Nephron progenitor cell (in vitro differentiated cells): Measurements from ENCODE around the gene RNF207.
A peak's percentile ranks its signal among the peaks of the same experiment; 100 is the strongest.

ENCODE experiments used
- DNase-seq: peaks from one replicate; pipeline ENCODE4 v3.0.0; 2021
- H3K27ac Mint-ChIP-seq: 2 replicates; pipeline ENCODE4 v1.8.0; 2021; ENCODE audit warnings: mild to moderate bottlenecking, moderate library complexity, mixed read lengths
- H3K27me3 Mint-ChIP-seq: 2 replicates; pipeline ENCODE4 v1.8.0; 2021; ENCODE audit warnings: mild to moderate bottlenecking, low read depth, mixed read lengths; ENCODE audit not compliant: poor library complexity
- H3K36me3 Mint-ChIP-seq: 2 replicates; pipeline ENCODE4 v1.8.0; 2021; ENCODE audit warnings: low read depth, mixed read lengths
- H3K4me1 Mint-ChIP-seq: 2 replicates; pipeline ENCODE4 v1.8.0; 2021; ENCODE audit warnings: mixed read lengths
- H3K4me3 Mint-ChIP-seq: 2 replicates; pipeline ENCODE4 v1.8.0; 2021; ENCODE audit warnings: mild to moderate bottlenecking, moderate library complexity, mixed read lengths
- H3K9me3 Mint-ChIP-seq: 2 replicates; pipeline ENCODE4 v1.8.0; 2021; ENCODE audit warnings: mild to moderate bottlenecking, moderate library complexity, mixed read lengths
- TF ChIP-seq, protein P1 (sequence below): fragments of 200-600 bp; sonication (generic); IDR thresholded peaks from 2 replicates; pipeline ENCODE4 v1.5.0; 2021; ENCODE audit warnings: antibody characterized with exemption

Gene RNF207

DNA sequence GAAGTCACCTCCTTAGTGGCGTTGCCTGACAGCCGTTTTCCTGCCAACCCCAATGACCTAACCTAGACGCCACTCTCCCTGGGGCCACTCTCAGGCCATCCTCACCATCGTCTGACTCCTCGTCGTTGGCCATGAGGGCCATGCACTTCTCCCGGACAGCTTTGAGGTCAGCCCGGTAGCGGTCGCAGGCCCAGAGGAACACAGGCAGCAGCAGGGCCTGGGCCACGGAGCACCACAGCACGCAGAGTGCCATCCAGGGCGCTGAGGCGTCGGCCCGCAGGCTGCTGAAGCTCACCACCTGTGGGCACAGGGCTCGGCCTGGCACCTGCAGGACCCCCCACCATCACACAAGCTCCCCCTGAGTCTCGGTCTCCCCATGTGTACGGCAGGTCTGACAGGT lies 45.3 kb downstream of the RNF207 start:
- H3K27me3 Mint-ChIP-seq: peaks cover 74% of the 10 kb centered on the region
- H3K4me1 Mint-ChIP-seq: peaks cover 5% of the 10 kb centered on the region
- DNase-seq: no peak
- H3K36me3 Mint-ChIP-seq: no peaks in the 10 kb centered on the region
- no peak overlapping the region for H3K27ac Mint-ChIP-seq
- H3K9me3 Mint-ChIP-seq: no peaks in the 10 kb centered on the region
- TF ChIP-seq, protein P1, sequence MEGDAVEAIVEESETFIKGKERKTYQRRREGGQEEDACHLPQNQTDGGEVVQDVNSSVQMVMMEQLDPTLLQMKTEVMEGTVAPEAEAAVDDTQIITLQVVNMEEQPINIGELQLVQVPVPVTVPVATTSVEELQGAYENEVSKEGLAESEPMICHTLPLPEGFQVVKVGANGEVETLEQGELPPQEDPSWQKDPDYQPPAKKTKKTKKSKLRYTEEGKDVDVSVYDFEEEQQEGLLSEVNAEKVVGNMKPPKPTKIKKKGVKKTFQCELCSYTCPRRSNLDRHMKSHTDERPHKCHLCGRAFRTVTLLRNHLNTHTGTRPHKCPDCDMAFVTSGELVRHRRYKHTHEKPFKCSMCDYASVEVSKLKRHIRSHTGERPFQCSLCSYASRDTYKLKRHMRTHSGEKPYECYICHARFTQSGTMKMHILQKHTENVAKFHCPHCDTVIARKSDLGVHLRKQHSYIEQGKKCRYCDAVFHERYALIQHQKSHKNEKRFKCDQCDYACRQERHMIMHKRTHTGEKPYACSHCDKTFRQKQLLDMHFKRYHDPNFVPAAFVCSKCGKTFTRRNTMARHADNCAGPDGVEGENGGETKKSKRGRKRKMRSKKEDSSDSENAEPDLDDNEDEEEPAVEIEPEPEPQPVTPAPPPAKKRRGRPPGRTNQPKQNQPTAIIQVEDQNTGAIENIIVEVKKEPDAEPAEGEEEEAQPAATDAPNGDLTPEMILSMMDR: no peak
- no peak overlapping the region for H3K4me3 Mint-ChIP-seq

DNA sequence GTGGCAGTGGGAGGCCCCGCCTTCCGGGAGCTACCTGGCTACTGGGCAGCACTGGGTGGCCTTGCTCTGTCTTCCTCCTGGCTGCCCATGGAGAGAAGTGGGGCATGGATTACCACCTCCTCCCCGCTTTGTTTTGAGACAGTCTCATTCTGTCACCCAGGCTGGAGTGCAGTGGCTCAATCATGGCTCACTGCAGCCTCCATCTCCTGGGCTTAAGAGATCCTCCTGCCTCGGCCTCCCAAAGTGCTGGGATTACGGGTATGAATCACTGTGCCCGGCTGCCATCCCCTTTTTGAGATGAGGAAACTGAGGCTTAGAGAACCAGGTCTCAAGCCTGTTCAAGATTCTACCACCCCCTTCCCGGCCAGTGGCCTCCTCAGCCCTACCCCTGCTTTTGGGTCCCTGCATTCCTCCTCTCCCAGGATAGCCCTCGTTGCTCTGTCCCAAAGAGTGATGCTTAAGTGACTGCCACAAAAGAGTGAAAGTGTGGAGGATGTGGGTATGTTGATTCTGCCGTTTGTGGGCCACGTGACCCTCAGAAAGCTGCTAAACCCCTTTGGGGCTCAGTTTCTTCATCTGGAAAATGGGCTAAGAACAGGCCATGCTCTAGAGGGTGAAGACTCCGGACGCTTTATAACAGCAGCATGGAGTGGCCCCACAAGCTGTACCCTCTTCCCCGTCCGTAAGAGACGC lies 45.9 kb downstream of the RNF207 start:
- Mint-ChIP-seq H3K27ac (no peak overlapping the region), H3K27me3 (peaks cover 72% of the 10 kb centered on the region), H3K36me3 (no peaks in the 10 kb centered on the region), H3K4me3 (no peak overlapping the region), H3K9me3 (no peaks in the 10 kb centered on the region), H3K4me1 (peaks cover 4% of the 10 kb centered on the region)
- TF ChIP-seq, protein P1: no peak
- no peak for DNase-seq

DNA sequence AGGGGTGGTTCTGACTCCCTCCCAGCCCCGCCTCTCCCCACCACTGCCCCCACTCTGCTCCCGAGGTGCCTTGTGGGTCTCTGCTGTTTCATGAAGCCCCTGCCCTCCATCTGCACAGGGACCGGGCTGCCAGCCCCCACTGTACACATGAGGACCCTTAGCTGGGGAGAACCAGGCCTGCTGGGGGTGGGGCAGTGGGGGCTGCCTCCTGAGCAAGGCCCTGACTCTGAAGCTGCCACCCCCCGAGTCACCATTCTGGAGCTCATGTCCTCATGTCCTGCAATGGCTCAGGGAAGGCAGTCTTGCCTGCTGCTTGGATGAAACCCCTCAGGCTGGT lies 46.4 kb downstream of the RNF207 start:
- H3K4me1 Mint-ChIP-seq: peaks cover 5% of the 10 kb centered on the region
- H3K27ac Mint-ChIP-seq: no peak overlapping the region
- no peaks in the 10 kb centered on the region for H3K36me3 Mint-ChIP-seq
- H3K27me3 Mint-ChIP-seq: peaks cover 72% of the 10 kb centered on the region
- DNase-seq: no peak
- no peak overlapping the region for H3K4me3 Mint-ChIP-seq
- H3K9me3 Mint-ChIP-seq: no peaks in the 10 kb centered on the region
- TF ChIP-seq, protein P1: no peak

DNA sequence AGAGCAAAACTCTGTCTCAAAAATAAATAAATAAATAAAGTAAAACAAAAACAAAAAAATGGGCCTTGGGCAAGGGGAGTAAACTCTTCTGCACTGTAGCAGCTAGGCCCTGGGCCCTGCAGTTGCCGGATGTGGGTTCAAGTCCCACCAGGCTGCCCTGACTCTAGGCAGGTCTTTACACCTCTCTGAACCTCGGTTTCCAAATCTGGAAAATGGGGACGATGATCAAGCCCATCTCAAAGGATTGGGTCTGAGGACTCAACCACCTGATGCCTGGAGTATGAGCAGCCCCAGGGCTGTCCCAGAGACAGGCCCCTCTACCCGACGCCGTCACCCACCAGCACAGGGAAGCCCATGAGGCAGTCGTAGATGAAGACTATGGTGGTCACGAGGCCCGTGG lies 47.5 kb downstream of the RNF207 start:
- peaks cover 70% of the 10 kb centered on the region for H3K27me3 Mint-ChIP-seq
- TF ChIP-seq, protein P1: no peak
- DNase-seq: no peak
- H3K27ac Mint-ChIP-seq: no peak overlapping the region
- peaks cover 5% of the 10 kb centered on the region for H3K4me1 Mint-ChIP-seq
- H3K9me3 Mint-ChIP-seq: no peaks in the 10 kb centered on the region
- no peaks in the 10 kb centered on the region for H3K36me3 Mint-ChIP-seq
- H3K4me3 Mint-ChIP-seq: no peak overlapping the region

DNA sequence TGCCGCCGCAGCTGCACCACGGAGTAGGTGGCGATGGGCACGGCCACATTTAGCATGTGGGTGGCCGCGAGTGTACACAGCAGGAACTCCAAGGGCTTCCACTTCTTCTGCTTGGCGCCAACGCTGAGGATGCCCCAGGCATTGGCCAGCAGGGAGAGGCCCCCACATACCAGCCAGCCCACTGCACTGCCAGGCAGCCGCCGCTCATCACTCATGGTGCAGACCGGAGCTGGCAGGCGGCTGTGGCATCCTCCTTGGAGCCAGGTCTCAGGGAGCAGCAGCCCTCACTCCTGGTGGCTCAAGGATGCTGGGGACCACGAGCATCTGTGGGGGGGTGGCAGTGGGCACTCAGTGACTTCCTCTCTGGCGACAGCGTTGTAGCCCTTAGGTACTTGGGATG lies 48.8 kb downstream of the RNF207 start:
- Mint-ChIP-seq H3K9me3 (no peaks in the 10 kb centered on the region), H3K4me1 (peaks cover 12% of the 10 kb centered on the region), H3K27ac (no peak overlapping the region), H3K4me3 (no peak overlapping the region), H3K36me3 (no peaks in the 10 kb centered on the region), H3K27me3 (peaks cover 76% of the 10 kb centered on the region)
- no peak for DNase-seq
- TF ChIP-seq, protein P1: no peak

DNA sequence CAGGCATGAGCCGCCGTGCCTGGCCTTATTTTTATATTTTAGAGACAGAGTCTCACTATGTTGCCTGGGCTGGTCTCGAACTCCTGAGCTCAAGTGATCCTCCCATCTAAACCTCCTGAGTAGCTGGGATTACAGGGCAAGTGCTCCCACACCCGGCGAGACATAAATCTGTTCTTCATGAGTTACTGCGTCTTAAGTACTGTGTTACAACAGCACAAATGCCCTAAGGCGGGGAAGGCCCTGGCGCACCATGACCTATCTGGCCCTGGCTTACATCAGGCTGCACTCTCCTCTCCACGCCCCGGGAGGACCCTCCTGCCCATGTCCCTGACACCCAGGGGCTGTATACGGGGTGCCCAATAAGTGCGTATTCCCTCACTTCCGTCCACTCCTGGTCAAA lies 50.7 kb downstream of the RNF207 start:
- TF ChIP-seq, protein P1: no peak
- no peaks in the 10 kb centered on the region for H3K9me3 Mint-ChIP-seq
- H3K36me3 Mint-ChIP-seq: no peaks in the 10 kb centered on the region
- peaks cover 65% of the 10 kb centered on the region for H3K27me3 Mint-ChIP-seq
- H3K27ac Mint-ChIP-seq: peak overlapping the region; percentile 53
- DNase-seq: no peak
- no peak overlapping the region for H3K4me3 Mint-ChIP-seq
- peaks cover 14% of the 10 kb centered on the region for H3K4me1 Mint-ChIP-seq
